Hepatocyte (in vitro differentiated cells): ENCODE measurements around the gene CSRP1. TPM values are rescaled to one million over a fixed set of nuclear protein-coding genes. Genes with fewer than 3 reads are reported as not detected.
"Not testable (repeated sequence)": the region's sequence is repeated elsewhere in the genome, so short reads cannot be mapped to it uniquely, and the experiment has no call there.

Experiments
- DNase-seq: peaks from one replicate; pipeline ENCODE4 v3.0.0-alpha.2; 2016; ENCODE audit warnings: low spot score
- H2AFZ ChIP-seq: fragments of 200-600 bp; sonication (generic); 2 replicates; pipeline ENCODE4 v1.6.0; 2016; ENCODE audit warnings: antibody characterized with exemption, mild to moderate bottlenecking
- H3K27ac ChIP-seq: fragments of 200-600 bp; sonication (generic); 2 replicates; pipeline ENCODE4 v1.5.1; 2016; ENCODE audit warnings: mild to moderate bottlenecking
- H3K27me3 ChIP-seq: fragments of 200-600 bp; sonication (generic); 2 replicates; pipeline ENCODE4 v1.6.1; 2016
- H3K36me3 ChIP-seq: fragments of 200-600 bp; sonication (generic); replicated peaks from 2 replicates; pipeline ENCODE4 v1.5.1; 2016; ENCODE audit warnings: low read depth; ENCODE audit not compliant: insufficient read depth
- H3K4me1 ChIP-seq: fragments of 200-600 bp; sonication (generic); 2 replicates; pipeline ENCODE4 v1.5.1; 2016; ENCODE audit warnings: mild to moderate bottlenecking, moderate library complexity; ENCODE audit not compliant: insufficient read depth
- H3K4me2 ChIP-seq: fragments of 200-600 bp; sonication (generic); 2 replicates; pipeline ENCODE4 v1.6.0; 2016
- H3K4me3 ChIP-seq: fragments of 200-600 bp; sonication (generic); 2 replicates; pipeline ENCODE4 v1.5.1; 2016; ENCODE audit warnings: mild to moderate bottlenecking
- H3K79me2 ChIP-seq: fragments of 200-600 bp; sonication (generic); 2 replicates; pipeline ENCODE4 v1.6.0; 2017; ENCODE audit warnings: mild to moderate bottlenecking
- H3K9me2 ChIP-seq: fragments of 200-600 bp; sonication (generic); replicated peaks from 2 replicates; pipeline ENCODE4 v1.6.0; 2017; ENCODE audit warnings: mild to moderate bottlenecking; ENCODE audit not compliant: insufficient read depth
- H3K9me3 ChIP-seq: fragments of 200-600 bp; sonication (generic); 2 replicates; pipeline ENCODE4 v1.5.1; 2016; ENCODE audit warnings: low read depth, mild to moderate bottlenecking
- H4K20me1 ChIP-seq: fragments of 200-600 bp; sonication (generic); 2 replicates; pipeline ENCODE4 v1.6.0; 2016; ENCODE audit warnings: mild to moderate bottlenecking; ENCODE audit not compliant: insufficient read depth, poor library complexity, severe bottlenecking
- CTCF ChIP-seq: fragments of 200-600 bp; sonication (generic); IDR thresholded peaks from 2 replicates; pipeline ENCODE4 v1.5.1; 2016; ENCODE audit warnings: antibody characterized with exemption, mild to moderate bottlenecking; ENCODE audit not compliant: poor library complexity
- EZH2 ChIP-seq: fragments of 200-600 bp; sonication (generic); IDR thresholded peaks from 2 replicates; pipeline ENCODE4 v1.6.1; 2016; ENCODE audit warnings: antibody characterized with exemption, mild to moderate bottlenecking, borderline replicate concordance
- EZH2phosphoT487 ChIP-seq: fragments of 200-600 bp; sonication (generic); IDR thresholded peaks from one replicate; pipeline ENCODE4 v1.6.1; 2018; ENCODE audit warnings: antibody characterized with exemption, mild to moderate bottlenecking, low read depth, moderate library complexity; ENCODE audit not compliant: unreplicated experiment, severe bottlenecking
- WGBS: methylation state at CpG from one replicate; pipeline ENCODE4 v1.1.6; 2016; ENCODE audit warnings: low lambda C conversion rate; ENCODE audit errors: missing lambda C conversion rate; 5-methylcytosine and 5-hydroxymethylcytosine counted together
- polyA plus RNA-seq: library from polyadenylated mRNA; unstranded; fragments of >200 nt; fragmentation: Nextera tagmentation; extraction: Ambion mirVana; gene quantifications from 2 replicates; pipeline ENCODE4 v1.2.1, GENCODE V29; 2016
- total RNA-seq: library from RNA; depleted of rRNA; stranded (reverse); fragments of >200 nt; gene quantifications from 2 replicates; pipeline ENCODE4 v1.2.3, GENCODE V29; 2014

Gene CSRP1
- total and polyA plus RNA-seq, 2 experiments from 2014 or later = 50.9 to 76.0 TPM

DNA sequence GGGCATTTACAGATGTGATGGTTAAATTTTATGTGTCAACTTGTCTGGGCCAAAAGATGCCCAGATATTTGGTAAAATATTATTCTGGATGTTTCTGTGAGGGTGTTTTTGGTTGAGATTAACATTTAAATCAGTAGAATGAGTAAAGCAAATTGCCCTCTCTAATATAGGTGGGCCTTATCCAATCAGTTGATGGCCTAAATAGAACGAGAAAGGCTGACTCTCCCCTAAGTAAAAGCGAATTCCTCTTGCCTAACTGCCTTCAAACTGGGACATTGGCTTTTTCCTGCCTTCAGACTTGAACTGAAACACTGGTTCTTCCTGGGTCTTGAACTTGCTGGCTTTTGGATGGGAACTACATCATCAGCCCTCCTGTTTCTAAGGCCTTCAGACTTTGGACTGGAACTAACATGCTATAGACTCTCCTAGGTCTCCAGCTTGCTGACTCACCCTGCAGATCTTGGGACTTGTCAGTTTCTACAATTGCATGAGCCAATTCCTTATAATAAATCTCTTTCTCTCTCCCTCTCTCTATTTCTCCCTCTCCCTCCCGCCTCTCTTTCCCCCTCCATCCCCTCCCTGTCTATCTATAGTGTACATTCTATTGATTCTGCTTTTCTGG, 21.8 kb upstream of the CSRP1 start:
- 90% methylated on average over 3 of the region's 3 CpGs for WGBS
- Histone ChIP-seq H4K20me1 (no peaks in the 10 kb centered on the region), H3K4me2 (no peak overlapping the region), H3K36me3 (no peaks in the 10 kb centered on the region), H3K4me3 (no peak overlapping the region), H3K9me2 (no peaks in the 10 kb centered on the region), H3K27me3 (no peaks in the 10 kb centered on the region), H3K27ac (peak overlapping the region; percentile 68), H3K4me1 (peaks cover 7% of the 10 kb centered on the region), H3K79me2 (no peaks in the 10 kb centered on the region), H2AFZ (no peak overlapping the region), H3K9me3 (no peaks in the 10 kb centered on the region)
- DNase-seq = peak; percentile 61
- no peak for TF ChIP-seq CTCF
- TF ChIP-seq EZH2phosphoT487 = no peak
- TF ChIP-seq EZH2 = no peak

GRCh38 chr1:201527879-201528278, 21.0 kb upstream of the CSRP1 start:
- Histone ChIP-seq H3K79me2 (no peaks in the 10 kb centered on the region), H3K36me3 (no peaks in the 10 kb centered on the region), H3K4me2 (no peak overlapping the region), H2AFZ (no peak overlapping the region), H3K27ac (no peak overlapping the region), H3K4me1 (peaks cover 7% of the 10 kb centered on the region), H3K27me3 (no peaks in the 10 kb centered on the region), H3K9me2 (no peaks in the 10 kb centered on the region), H3K4me3 (no peak overlapping the region), H4K20me1 (no peaks in the 10 kb centered on the region), H3K9me3 (no peaks in the 10 kb centered on the region)
- DNase-seq = no peak
- TF ChIP-seq CTCF = no peak
- TF ChIP-seq EZH2 = no peak
- TF ChIP-seq EZH2phosphoT487 = no peak
- 90% methylated on average over 5 of the region's 5 CpGs for WGBS

DNA sequence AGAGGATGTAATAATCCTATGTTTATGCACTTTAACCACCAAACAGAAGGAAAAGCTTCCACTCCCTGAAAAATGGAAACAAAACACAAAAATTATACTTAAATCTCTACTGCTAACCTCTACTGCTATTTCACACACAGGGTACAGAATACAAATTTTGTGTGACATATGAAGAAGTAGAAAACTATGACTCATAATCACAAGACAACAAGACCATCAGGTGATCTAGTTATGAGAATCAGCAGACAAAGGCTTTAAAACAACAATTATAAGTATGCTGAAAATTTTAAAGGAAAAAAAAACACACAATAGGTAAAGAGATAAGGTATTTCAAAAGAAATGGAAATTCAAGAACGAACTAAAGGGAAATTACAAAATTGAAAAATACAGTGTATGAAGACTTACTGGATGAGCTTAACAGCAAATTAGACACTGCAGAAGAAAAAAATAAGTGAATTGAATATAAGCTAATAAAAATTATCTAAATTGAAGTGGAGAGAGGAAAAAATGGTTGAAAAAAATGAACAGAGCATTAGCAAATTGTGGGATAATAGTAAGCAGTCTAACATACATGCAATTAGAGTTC, 18.4 kb upstream of the CSRP1 start:
- H4K20me1 ChIP-seq = no peaks in the 10 kb centered on the region
- WGBS = 100% methylated on average over 1 of the region's 1 CpG
- H3K27me3 ChIP-seq = no peaks in the 10 kb centered on the region
- H3K27ac ChIP-seq = no peak overlapping the region
- no peaks in the 10 kb centered on the region for H3K4me1 ChIP-seq
- no peaks in the 10 kb centered on the region for H3K9me2 ChIP-seq
- no peak overlapping the region for H3K4me3 ChIP-seq
- no peaks in the 10 kb centered on the region for H3K9me3 ChIP-seq
- no peak for TF ChIP-seq EZH2
- no peak for TF ChIP-seq CTCF
- TF ChIP-seq EZH2phosphoT487 = no peak
- H2AFZ ChIP-seq = no peak overlapping the region
- no peaks in the 10 kb centered on the region for H3K79me2 ChIP-seq
- H3K4me2 ChIP-seq = no peak overlapping the region
- H3K36me3 ChIP-seq = no peaks in the 10 kb centered on the region
- no peak for DNase-seq

- 89% methylated on average over 14 of the region's 14 CpGs for WGBS
These were observed 13.2 kb upstream of the CSRP1 start for GRCh38 chr1:201520046-201520575.

More at GRCh38 chr1:201520046-201520575, 13.2 kb upstream of the CSRP1 start:
- H3K79me2 ChIP-seq, H3K9me2 ChIP-seq, H3K27me3 ChIP-seq, H3K27ac ChIP-seq, H3K9me3 ChIP-seq, H2AFZ ChIP-seq, DNase-seq, H4K20me1 ChIP-seq, H3K4me2 ChIP-seq, H3K4me3 ChIP-seq, H3K36me3 ChIP-seq: not testable (repeated sequence)
- peaks cover 14% of the 10 kb centered on the region for H3K4me1 ChIP-seq
